GM18951 (cell line): ENCODE data around the gene CMSS1.

Experiments
- POLR2A ChIP-seq: IDR thresholded peaks from 4 replicates; pipeline ENCODE4 v1.6.1; 2011; ENCODE audit warnings: mild to moderate bottlenecking; ENCODE audit not compliant: insufficient read length, insufficient read depth; ENCODE audit errors: extremely low read depth
- in situ Hi-C: fragments of 300-500 bp; cut with MboI; formaldehyde crosslinking; loops from one replicate; pipeline ENCODE4 v1.12.0; 2022; ENCODE audit warnings: low sequenced_read_pairs, mixed read lengths, inconsistent platforms; ENCODE audit not compliant: unreplicated experiment

Gene CMSS1

GRCh38 chr3:99848433-99848832, 30.8 kb downstream of the CMSS1 start:
- in situ Hi-C loops, result loop anchor here (10.0 to 25.0 kb wide), 2 partner anchors 206 to 739 kb away; no protein-coding TSS in a partner anchor
- no peak for TF ChIP-seq POLR2A

GRCh38 chr3:99850608-99851007, 32.9 kb downstream of the CMSS1 start:
- in situ Hi-C loops, result no loop called here
- no peak for TF ChIP-seq POLR2A

- no peak for TF ChIP-seq POLR2A
Observed at GRCh38 chr3:99851955-99852354, 34.3 kb downstream of the CMSS1 start.

GRCh38 chr3:99852851-99853250, 35.2 kb downstream of the CMSS1 start:
- no peak for TF ChIP-seq POLR2A
- in situ Hi-C loops, result no loop called here

More at GRCh38 chr3:99851955-99852354, 34.3 kb downstream of the CMSS1 start:
- in situ Hi-C loops, result no loop called here

- TF ChIP-seq POLR2A, result no peak
- in situ Hi-C loops, result no loop called here
Observed at GRCh38 chr3:99854756-99855298, 37.2 kb downstream of the CMSS1 start.

GRCh38 chr3:99855900-99856299, 38.2 kb downstream of the CMSS1 start:
- in situ Hi-C loops, result no loop called here
- TF ChIP-seq POLR2A, result no peak

GRCh38 chr3:99856437-99857220, 39.0 kb downstream of the CMSS1 start:
- in situ Hi-C loops, result no loop called here
- TF ChIP-seq POLR2A, result no peak

GRCh38 chr3:99857278-99857677, 39.6 kb downstream of the CMSS1 start:
- in situ Hi-C loops, result no loop called here
- TF ChIP-seq POLR2A, result no peak

GRCh38 chr3:99858469-99858868, 40.8 kb downstream of the CMSS1 start:
- in situ Hi-C loops, result no loop called here
- TF ChIP-seq POLR2A, result no peak

- TF ChIP-seq POLR2A, result no peak
- in situ Hi-C loops, result no loop called here
Observed at GRCh38 chr3:99859825-99860224, 42.2 kb downstream of the CMSS1 start.

GRCh38 chr3:99861216-99861615, 43.6 kb downstream of the CMSS1 start:
- in situ Hi-C loops, result no loop called here

GRCh38 chr3:99862208-99862607, 44.5 kb downstream of the CMSS1 start:
- TF ChIP-seq POLR2A, result no peak
- in situ Hi-C loops, result no loop called here

More at GRCh38 chr3:99861216-99861615, 43.6 kb downstream of the CMSS1 start:
- no peak for TF ChIP-seq POLR2A

- TF ChIP-seq POLR2A, result no peak
- in situ Hi-C loops, result no loop called here
Observed at GRCh38 chr3:99863002-99863401, 45.3 kb downstream of the CMSS1 start.

- no peak for TF ChIP-seq POLR2A
- in situ Hi-C loops, result no loop called here
Observed at GRCh38 chr3:99863588-99863987, 45.9 kb downstream of the CMSS1 start.
